ENCODE results near the gene TRIM14. TPM values are rescaled to one million over a fixed set of nuclear protein-coding genes. Genes with fewer than 3 reads are reported as not detected.

The TRIM14 gene
- total RNA-seq, 1 donor from 2014 or later = 1.8 TPM

DNA sequence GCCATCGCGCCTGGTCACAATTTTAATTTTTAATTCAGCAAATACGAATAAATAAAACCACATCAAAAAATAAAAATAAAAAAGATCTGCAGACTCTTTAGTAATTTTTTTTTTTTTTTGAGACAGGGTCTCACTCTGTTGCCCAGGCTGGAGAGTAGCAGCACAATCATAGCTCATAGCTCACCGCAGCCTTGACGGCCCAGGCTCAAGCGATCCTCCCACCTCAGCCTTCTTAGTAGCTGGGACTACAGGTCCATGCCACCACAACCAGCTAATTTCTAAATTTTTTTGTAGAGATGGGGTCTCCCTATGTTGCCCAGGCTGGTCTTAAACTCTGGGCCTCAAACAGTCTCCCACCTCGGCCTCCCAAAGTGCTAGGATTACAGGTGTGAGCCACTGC, 48.3 kb downstream of the TRIM14 start:
- H3K4me3 ChIP-seq (ENCODE audit: low read depth, low read length) = no peak overlapping the region
- DNase-seq (ENCODE audit: low read depth) = no peak
- TF ChIP-seq, protein P1, sequence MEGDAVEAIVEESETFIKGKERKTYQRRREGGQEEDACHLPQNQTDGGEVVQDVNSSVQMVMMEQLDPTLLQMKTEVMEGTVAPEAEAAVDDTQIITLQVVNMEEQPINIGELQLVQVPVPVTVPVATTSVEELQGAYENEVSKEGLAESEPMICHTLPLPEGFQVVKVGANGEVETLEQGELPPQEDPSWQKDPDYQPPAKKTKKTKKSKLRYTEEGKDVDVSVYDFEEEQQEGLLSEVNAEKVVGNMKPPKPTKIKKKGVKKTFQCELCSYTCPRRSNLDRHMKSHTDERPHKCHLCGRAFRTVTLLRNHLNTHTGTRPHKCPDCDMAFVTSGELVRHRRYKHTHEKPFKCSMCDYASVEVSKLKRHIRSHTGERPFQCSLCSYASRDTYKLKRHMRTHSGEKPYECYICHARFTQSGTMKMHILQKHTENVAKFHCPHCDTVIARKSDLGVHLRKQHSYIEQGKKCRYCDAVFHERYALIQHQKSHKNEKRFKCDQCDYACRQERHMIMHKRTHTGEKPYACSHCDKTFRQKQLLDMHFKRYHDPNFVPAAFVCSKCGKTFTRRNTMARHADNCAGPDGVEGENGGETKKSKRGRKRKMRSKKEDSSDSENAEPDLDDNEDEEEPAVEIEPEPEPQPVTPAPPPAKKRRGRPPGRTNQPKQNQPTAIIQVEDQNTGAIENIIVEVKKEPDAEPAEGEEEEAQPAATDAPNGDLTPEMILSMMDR (IDR thresholded peaks at IDR 0.05; ENCODE audit: insufficient read depth, low read length, severe bottlenecking) = no peak
- no peaks in the 10 kb centered on the region for H3K36me3 ChIP-seq (ENCODE audit: control insufficient read depth, insufficient read depth, low read length)
- no peaks in the 10 kb centered on the region for H3K27me3 ChIP-seq (ENCODE audit: control insufficient read depth, insufficient read depth, low read length)
- FAIRE-seq = no peak

GRCh38 chr9:98069551-98069950, 49.5 kb downstream of the TRIM14 start:
- FAIRE-seq = no peak
- Histone ChIP-seq H3K27me3 (ENCODE audit: control insufficient read depth, insufficient read depth, low read length) (no peaks in the 10 kb centered on the region), H3K36me3 (ENCODE audit: control insufficient read depth, insufficient read depth, low read length) (no peaks in the 10 kb centered on the region), H3K4me3 (ENCODE audit: low read depth, low read length) (no peak overlapping the region)
- no peak for DNase-seq (ENCODE audit: low read depth)
- TF ChIP-seq, protein P1 (IDR thresholded peaks at IDR 0.05; ENCODE audit: insufficient read depth, low read length, severe bottlenecking) = no peak

DNA sequence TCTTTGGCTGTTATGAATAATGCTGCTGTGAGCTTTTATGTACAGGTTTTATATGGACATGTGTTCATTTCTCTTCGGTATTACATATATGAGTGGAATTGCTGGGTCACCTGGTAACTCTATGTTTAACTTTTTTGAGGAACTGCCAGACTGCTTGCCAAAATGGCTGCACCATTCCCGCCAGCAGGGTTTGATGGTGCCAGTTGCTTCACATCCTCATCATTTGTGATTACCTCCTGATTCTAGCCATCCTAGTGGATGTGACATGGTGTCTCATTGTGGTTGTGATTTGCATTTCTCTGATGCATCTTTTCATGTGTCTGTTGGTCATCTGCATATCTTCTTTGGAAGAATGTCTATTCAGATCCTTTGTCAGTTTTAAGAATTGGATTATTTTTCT, 51.8 kb downstream of the TRIM14 start:
- TF ChIP-seq, protein P1 (IDR thresholded peaks at IDR 0.05; ENCODE audit: insufficient read depth, low read length, severe bottlenecking) = no peak
- DNase-seq (ENCODE audit: low read depth) (no peak), FAIRE-seq (no peak)
- Histone ChIP-seq H3K4me3 (ENCODE audit: low read depth, low read length) (no peak overlapping the region), H3K27me3 (ENCODE audit: control insufficient read depth, insufficient read depth, low read length) (no peaks in the 10 kb centered on the region), H3K36me3 (ENCODE audit: control insufficient read depth, insufficient read depth, low read length) (peaks cover 1% of the 10 kb centered on the region)

- Histone ChIP-seq H3K36me3 (ENCODE audit: control insufficient read depth, insufficient read depth, low read length) (peaks cover 1% of the 10 kb centered on the region), H3K4me3 (ENCODE audit: low read depth, low read length) (no peak overlapping the region), H3K27me3 (ENCODE audit: control insufficient read depth, insufficient read depth, low read length) (no peaks in the 10 kb centered on the region)
- no peak for FAIRE-seq
- no peak for DNase-seq (ENCODE audit: low read depth)
- TF ChIP-seq, protein P1 (IDR thresholded peaks at IDR 0.05; ENCODE audit: insufficient read depth, low read length, severe bottlenecking) = no peak
These were observed 52.8 kb downstream of the TRIM14 start for GRCh38 chr9:98066235-98066634.

DNA sequence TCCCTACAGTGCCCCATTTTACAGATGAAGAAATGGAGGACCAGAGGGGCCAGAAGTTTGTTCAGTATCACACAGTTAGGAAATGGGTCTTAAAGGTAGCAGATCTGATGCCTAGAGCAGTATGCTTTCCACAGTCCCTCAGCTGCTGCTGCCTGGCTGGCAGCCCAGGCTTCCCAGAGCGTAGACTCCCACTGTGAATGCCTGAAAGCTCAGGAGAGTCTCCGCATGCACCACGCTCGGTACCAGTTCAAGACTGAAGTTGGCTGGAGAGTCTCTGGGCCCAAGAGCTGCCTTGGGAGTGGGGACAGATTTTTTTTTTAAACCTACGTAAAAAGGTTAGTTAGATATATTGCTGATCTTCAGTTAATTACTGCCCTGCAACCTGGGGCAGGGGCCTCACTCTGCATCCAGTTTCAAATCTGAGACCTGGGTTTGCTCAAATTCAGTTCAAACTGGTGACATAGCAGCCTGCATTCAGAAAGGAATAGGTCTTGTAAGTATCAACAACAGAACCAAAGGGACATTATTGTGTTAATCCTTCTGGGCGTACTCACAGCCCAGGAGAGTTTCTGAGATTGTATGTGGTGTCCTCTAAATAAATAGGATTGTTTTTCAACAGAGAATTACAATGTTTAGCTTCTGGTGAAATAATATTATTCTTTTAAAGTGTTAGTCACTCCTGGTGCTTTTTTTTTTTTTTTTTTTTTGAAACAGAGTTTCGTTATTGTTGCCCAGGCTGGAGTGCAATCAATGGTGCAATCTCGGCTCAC, 54.2 kb downstream of the TRIM14 start:
- H3K27me3 ChIP-seq (ENCODE audit: control insufficient read depth, insufficient read depth, low read length) = no peaks in the 10 kb centered on the region
- DNase-seq (ENCODE audit: low read depth) (no peak), FAIRE-seq (no peak)
- H3K36me3 ChIP-seq (ENCODE audit: control insufficient read depth, insufficient read depth, low read length) = peaks cover 6% of the 10 kb centered on the region
- no peak overlapping the region for H3K4me3 ChIP-seq (ENCODE audit: low read depth, low read length)
- TF ChIP-seq, protein P1 (IDR thresholded peaks at IDR 0.05; ENCODE audit: insufficient read depth, low read length, severe bottlenecking) = no peak

- H3K27me3 ChIP-seq (ENCODE audit: control insufficient read depth, insufficient read depth, low read length) = no peaks in the 10 kb centered on the region
- FAIRE-seq (no peak), DNase-seq (ENCODE audit: low read depth) (no peak)
- no peak overlapping the region for H3K4me3 ChIP-seq (ENCODE audit: low read depth, low read length)
- TF ChIP-seq, protein P1 (IDR thresholded peaks at IDR 0.05; ENCODE audit: insufficient read depth, low read length, severe bottlenecking) = no peak
- H3K36me3 ChIP-seq (ENCODE audit: control insufficient read depth, insufficient read depth, low read length) = peaks cover 6% of the 10 kb centered on the region
These were observed 56.9 kb downstream of the TRIM14 start for GRCh38 chr9:98062161-98062560.

Data from bronchial epithelial cell (primary cell).